Raji (cell line): ENCODE measurements around the gene NRXN3.

ENCODE experiments used
- POLR2A ChIP-seq: IDR thresholded peaks from 2 replicates; pipeline ENCODE4 v1.6.1; 2011; ENCODE audit warnings: low read depth, low read length, control low read depth; ENCODE audit not compliant: insufficient read depth

NRXN3 gene

DNA sequence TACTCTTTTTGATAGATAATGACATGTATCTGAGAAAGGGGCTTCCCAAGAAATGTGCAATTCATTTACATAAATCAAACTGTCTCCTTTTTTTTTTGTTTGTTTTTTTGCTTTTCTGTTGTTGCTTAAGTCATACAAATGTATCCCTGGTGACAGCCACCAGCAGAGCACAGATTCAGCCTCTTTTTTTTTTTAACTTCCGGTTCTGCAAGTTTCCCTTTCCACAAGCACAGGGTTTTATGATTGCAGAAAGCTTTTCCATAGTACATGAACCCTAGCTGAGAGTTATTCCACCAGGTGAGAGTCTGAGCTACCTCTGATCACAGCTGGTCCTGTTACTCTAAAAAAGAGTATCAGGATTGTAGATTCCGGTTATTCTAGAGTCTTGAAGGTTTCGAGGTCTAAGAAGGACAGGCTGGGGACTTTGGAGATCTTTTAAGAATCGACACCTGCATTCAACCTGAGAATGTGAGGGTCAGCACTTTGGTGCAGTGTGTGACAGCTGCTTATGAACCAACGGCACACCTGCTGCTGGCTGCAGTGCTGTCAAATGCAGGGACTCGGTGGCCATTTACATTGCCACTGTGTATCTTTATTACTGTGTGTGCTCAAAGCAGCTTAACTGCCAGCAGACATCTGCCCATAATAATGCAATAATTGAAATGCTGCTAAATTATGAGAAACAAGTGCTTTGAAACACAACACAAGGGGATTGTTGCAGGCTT, 551.7 kb downstream of the NRXN3 start:
- no peak for TF ChIP-seq POLR2A

DNA sequence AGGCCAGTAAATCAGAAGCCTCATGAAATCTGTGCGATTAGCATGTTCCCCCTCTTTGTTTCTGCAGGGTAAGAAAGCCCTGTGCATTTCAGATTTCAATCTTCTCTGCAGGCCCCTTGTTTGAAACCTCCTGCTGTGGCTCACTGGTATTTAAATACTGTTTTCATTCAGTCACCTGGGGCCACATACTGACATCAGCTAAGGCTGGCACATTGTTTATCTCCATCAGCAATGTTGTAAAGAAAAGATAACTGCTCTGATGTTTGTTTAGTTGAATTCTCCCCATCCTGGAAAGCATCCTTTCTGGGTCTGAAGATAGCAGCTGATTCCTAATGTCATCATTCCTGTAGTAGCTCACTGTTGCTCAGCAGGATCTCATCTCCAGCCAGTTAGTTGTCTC, 554.9 kb downstream of the NRXN3 start:
- TF ChIP-seq POLR2A: no peak

DNA sequence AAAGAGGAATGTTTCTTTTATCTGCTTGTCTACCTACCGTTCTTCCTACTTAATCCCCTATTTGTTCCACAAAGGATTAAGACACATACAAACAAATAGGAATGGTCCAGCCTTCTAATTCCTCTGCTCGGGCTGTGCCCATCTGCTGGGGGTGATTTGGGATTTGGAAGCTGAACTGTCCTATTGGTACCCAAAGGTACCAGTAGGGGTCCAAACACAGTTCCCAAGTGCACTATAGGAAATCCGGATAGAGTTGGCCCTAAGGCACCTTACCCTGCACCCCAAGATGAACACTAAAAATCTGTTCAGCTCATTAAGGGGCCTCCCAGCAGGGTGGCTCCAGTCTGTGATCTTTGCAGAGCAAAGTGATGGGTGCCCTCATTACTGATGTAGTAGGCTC, 566.9 kb downstream of the NRXN3 start:
- TF ChIP-seq POLR2A: no peak

DNA sequence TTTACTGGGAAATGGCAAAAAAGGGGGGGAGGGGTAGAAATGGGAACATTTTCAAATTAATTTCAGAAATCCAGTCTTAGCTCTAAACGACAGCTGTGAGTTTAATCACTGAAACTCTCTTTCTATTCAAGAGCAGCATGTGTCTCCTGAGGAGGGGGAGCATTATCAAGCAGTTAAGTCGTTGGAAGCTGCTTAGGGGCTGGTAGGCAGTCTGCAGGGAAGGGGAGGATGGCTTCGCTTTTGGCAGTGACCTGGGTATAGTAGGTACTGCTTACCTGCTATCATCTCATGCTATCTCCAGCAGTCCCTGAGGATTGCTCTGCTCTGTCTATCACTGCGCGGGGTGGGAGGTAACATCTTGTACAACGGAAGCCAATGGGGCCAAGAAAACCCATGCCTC, 567.4 kb downstream of the NRXN3 start:
- TF ChIP-seq POLR2A: no peak

DNA sequence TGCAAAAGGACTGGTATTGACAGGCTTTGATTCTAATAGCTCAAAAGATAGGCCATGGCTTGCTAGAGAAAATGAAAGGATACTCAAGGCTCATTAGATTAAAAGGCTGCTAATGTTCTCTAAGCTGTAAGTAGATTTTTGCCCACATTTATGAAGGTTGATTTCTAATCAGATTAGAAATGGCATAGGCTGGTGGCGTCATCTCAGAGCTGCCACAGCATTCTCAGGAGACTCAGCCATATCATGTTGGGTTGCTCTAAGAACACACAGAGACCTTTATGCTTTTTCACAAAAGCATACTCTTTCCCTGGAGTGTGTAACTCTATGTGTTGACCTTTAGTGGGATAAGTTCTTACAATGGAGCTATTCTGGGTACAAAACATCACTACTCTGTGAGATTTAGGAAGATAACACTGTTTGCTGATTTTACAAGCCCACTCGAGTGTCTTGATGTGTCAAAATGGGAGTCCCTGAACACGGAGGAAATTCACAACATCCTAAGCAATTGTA, 576.0 kb downstream of the NRXN3 start:
- no peak for TF ChIP-seq POLR2A

DNA sequence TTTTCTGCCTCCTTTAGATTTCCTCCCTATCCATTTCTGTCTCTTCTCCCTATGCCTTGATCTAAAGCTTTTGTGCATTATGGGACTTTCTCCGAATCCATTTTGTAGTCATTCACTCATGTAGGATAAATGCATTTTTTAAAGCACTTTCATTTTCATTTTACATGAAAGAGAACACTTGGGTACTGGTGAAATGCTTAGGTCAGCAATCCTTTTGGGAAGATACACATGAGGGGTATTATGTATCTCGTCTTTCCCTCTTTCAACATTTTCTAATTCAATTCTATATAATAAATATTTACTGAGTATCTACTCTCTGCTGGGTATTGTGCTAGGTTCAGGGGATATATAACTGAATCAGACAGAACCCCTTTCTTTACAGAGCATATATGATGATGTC, 577.6 kb downstream of the NRXN3 start:
- no peak for TF ChIP-seq POLR2A

DNA sequence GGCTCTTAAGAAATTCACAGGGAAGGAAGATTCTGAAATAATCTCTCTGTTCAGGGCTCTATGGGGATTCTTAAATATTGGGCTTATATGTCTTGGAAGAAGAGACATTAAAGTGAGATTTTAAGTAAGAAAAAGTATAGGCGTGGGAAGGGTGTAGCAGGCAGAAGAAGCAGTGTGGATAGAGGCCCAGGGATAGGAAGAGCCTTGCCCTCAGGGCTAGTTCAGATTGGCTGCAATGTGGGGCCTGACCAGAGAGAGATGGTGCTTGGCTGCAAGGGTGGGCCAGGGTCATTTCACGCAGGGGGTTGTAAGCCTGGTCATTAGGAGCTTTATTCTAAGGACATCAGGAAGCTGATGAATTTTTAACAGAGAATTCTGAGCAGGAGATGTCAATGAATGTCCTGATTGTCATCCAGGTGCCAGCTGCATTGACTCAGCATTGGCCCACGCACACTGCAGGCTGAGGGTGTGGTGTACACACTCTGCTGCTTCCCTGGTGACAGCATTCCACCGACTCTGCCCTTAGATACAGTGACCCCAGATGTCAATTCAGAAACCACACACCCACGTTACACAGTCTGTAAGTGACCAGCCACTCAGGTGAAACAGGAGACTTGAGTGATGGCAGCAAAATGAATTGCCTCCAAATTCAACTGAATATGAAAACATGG, 582.5 kb downstream of the NRXN3 start:
- no peak for TF ChIP-seq POLR2A

DNA sequence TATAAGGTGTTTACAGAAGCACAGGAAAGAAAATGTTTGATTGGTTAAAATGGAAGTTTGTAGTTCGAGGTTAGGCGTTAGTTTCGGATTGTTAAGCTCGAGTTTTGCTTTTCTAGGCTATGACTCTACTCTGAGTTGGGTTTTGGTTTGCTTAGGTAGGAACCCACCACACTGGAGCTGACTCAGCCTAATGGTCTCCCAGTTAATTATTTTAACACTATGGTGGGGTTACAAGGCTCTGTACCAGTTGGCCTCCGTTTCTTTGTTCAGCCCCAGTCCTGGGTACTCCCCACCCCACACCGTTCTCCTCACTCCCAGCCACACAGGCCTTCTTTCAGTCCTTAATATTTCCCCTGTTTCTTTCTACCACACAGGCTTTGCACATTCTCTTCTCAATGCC, 583.9 kb downstream of the NRXN3 start:
- TF ChIP-seq POLR2A: no peak

DNA sequence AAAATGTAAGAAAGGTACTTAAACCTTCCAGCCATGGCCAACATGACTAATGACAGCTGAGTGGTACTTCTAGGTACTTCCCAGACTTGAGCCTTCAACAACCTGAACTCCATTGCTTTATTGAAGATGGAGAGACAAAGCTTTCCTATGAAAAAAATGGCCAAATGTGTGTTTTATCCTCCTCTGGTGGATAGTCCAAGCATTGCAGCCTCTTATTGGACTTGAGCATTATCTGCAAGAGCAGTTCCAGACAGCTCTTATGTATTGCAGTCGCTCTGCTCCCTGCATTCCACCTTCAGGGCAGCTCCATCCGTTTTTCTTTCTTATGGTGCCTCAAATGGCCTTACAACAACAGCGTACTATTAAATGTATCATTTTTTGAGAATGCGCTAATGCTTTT, 588.2 kb downstream of the NRXN3 start:
- TF ChIP-seq POLR2A: no peak

DNA sequence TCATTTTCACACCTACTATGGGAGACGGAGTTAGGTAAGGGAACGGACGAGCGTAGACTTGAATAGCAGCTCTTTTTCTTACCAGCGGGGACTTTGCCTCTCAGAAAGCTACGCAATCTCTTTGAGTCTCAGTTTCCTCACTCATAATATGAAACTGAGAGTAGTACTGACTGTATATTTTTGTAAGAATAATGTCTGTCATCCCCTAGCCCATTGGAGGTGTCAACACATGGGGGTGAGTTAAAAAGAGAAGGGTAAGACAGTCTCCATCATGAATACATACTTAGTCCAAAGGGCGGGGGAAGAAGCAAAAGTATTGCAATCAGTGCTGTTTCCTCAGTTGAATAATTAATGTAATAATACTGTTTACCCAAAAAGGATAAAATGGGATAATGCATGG, 592.2 kb downstream of the NRXN3 start:
- no peak for TF ChIP-seq POLR2A

DNA sequence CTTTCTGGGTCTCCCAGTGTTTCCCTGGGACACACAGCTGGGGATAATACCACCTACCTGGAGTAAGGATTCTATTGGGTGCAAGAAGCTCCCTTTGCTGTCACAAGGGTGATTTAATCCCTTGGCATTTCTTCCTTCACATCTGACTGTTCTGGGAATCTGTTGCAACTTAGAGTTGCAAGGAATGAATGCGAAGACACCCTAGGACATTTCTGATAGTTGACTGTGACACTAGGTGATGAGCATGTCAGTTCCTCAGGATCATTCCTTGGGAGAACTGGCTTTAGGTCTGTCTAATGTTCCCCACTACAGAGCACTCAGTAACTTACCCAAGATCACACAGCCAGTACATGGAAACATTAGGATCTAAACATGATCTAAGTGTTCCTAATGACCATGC, 593.6 kb downstream of the NRXN3 start:
- TF ChIP-seq POLR2A: no peak

DNA sequence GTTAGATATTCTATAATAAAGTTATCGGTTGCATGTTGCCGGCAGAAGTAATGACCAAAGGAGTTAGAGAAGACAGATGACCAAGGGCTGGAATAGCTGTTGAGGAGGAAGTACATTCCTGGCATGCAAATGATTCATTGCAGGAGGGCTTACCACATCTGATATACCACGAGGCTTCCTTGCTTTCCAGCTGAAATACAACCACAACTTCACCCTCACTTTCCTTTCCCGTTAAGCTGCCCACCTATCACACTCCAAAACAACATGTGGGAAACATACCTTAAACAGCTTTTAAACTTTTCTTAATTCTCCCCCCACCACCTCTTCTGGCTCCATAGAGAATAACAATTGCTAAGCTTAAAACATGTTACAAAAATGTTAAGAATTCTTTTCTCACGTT, 594.1 kb downstream of the NRXN3 start:
- TF ChIP-seq POLR2A: no peak

DNA sequence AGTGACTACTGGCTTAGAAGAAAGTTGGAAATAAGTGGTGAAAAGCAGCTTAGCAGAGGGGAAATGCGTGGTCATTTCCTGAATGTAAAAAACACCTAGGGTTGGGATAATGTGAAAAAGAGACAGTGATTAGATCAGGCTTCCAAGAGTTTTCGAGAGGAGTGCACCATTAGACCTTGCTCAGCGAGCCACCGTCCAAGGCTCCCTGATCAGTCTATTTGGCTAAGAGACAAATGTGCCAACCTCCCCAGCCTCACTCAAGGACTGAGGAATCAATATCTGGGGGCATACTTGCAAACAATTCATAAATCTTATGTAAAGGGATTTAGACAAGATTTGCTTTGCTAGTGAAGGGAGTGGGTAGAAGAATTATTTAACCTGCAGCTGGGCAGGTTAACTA, 594.5 kb downstream of the NRXN3 start:
- no peak for TF ChIP-seq POLR2A

DNA sequence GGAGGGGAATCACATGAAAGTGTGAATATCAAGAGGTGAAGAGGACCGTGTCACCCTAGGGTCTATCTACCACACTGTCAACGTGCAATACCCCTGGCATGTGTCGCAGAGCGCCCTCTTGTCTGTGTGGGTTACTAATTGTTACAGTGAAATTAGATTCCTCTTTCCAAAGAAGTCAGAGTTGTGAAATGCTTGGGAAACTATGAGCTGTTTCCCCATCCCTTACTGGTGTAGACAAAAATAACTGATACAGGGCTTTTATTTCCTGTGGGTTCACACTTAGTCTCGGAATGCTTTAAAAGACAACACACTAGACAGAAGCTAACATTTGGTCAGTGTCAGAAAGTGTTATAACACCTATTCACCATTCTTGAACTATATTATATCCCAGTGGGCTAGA, 597.3 kb downstream of the NRXN3 start:
- no peak for TF ChIP-seq POLR2A

DNA sequence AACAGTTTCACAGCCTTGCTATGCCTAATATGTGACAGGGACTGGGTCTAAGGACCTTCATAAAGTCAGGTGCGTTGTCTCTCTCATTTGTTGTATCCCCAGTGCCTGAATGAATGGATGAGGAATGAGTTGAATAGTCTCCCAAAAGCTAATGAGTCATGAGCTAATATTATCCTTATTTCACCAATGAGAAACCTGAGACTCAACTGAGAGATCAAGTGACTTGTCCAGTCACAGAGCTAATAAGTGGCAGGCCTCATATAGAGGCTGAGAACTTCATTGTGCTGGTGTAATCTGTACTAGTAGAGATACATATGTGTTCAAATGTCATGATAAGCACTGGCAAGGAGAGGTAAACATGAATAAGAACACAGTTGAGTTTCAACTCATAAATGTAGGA, 612.4 kb downstream of the NRXN3 start:
- no peak for TF ChIP-seq POLR2A

DNA sequence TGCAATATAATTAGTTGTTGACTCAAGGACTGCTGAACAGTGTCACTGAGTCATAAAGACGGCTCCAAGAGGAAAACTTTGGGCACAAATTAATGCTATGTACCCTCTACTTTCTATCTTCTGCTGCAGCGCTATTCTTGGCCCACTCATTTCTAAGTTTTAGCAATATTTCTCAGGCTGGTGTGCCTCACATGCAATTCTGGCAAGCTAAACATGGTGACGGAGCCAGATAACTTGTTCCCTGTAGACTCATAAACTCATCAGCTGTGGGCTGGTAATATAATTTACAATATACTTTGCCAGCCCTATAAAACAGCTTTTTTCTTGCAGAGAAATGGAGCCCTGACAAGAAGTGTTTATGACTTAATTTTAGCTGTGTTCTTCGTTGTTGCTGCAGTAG, 615.1 kb downstream of the NRXN3 start:
- no peak for TF ChIP-seq POLR2A
